ENCODE measurements around the gene PRKCB. TPM values are rescaled to one million over a fixed set of nuclear protein-coding genes. Genes with fewer than 3 reads are reported as not detected.
A peak's percentile ranks its signal among the peaks of the same experiment; 100 is the strongest.

The PRKCB gene
- total RNA-seq, 2 experiments from 2014 or later = 77.8 to 81.0 TPM

DNA sequence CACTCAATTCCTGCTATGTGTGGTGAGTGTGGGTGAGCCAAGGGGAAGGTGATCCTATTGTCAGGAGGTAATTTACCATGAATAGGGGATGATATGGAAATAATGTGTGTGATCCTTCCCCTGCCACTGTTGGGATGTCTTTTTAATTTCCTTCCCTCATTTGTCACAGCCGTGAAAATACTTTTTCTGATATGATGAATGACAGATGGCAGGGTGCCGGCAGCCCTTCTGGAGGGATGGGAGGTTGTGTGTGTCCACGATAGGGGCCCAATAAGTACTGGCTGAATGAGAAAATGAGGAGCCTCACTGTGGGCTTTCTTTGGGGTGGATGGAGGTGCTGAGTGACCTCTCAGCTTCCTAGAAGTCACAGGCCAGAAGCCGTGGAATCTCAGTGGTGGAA, 109.5 kb downstream of the PRKCB start:
- Mint-ChIP-seq H3K27ac (no peak overlapping the region), H3K9me3 (no peaks in the 10 kb centered on the region), H3K36me3 (ENCODE audit: low read depth) (peaks cover 12% of the 10 kb centered on the region), H3K4me3 (no peak overlapping the region), H3K27me3 (no peaks in the 10 kb centered on the region), H3K4me1 (peaks cover 35% of the 10 kb centered on the region)
- ChIA-PET POLR2A (no interaction called here), CTCF (interaction anchor here (1.4 to 1.5 kb wide), 2 partner anchors 22 to 42 kb away, joined by 3 read pairs; no protein-coding TSS in a partner anchor)
- no peak for DNase-seq

DNA sequence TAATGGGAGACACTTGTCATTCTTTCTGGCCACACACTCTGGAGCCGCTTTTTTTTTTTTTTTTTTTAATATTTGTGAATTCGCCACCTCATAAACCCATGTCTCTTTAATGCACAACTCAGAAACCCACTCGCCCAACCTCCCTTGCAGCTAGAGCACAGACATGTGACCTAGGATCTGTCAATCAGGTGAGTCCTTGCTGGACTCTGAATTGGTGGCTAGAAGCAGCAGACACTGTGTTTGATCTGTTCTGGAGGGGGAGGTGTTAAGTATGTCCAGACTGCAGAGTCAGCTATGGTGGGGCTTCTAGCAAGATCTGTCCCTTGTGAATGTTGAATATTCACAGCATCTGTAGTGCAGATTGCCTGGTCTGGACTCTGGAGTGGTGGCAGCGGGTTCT, 112.1 kb downstream of the PRKCB start:
- Mint-ChIP-seq H3K4me1 (peaks cover 61% of the 10 kb centered on the region), H3K4me3 (no peak overlapping the region), H3K27ac (peak overlapping the region; percentile 61), H3K9me3 (no peaks in the 10 kb centered on the region), H3K36me3 (ENCODE audit: low read depth) (peaks cover 19% of the 10 kb centered on the region), H3K27me3 (no peaks in the 10 kb centered on the region)
- POLR2A ChIA-PET = no interaction called here
- no peak for DNase-seq
- CTCF ChIA-PET = interaction anchor here (0.5 to 1.1 kb wide), 2 partner anchors 81 to 565 kb away, joined by 3 to 4 read pairs; no protein-coding TSS in a partner anchor

DNA sequence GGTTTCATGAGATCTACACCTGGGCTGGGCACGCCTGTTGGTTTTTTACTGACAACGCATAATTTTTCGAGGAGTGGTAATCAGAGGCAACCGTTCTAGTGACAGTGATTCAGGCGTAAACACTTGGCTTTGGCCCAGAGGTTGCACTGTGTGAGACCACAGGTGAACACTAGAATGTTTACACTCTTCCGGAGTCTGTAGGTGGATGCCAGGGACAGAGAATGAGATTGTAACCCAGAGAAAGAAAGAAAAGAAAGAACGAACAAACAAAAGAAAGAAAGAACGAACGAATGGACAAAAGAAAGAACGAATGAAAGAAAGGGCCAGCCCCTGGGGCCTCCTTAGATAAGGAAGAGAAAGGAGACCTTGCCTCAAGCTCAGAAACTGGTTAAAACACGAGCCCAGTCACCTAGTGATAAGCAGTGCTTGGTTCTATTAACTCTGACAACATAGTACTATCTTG, 113.2 kb downstream of the PRKCB start:
- peak; percentile 52 for DNase-seq
- Mint-ChIP-seq H3K4me1 (peaks cover 69% of the 10 kb centered on the region), H3K27me3 (no peaks in the 10 kb centered on the region), H3K9me3 (no peaks in the 10 kb centered on the region), H3K27ac (peak overlapping the region; percentile 90), H3K4me3 (peak overlapping the region; percentile 23), H3K36me3 (ENCODE audit: low read depth) (peaks cover 23% of the 10 kb centered on the region)
- ChIA-PET POLR2A (no interaction called here), CTCF (interaction anchor here (1.1 kb wide), 1 partner anchor 564 kb away, joined by 3 read pairs; no protein-coding TSS in a partner anchor)

DNA sequence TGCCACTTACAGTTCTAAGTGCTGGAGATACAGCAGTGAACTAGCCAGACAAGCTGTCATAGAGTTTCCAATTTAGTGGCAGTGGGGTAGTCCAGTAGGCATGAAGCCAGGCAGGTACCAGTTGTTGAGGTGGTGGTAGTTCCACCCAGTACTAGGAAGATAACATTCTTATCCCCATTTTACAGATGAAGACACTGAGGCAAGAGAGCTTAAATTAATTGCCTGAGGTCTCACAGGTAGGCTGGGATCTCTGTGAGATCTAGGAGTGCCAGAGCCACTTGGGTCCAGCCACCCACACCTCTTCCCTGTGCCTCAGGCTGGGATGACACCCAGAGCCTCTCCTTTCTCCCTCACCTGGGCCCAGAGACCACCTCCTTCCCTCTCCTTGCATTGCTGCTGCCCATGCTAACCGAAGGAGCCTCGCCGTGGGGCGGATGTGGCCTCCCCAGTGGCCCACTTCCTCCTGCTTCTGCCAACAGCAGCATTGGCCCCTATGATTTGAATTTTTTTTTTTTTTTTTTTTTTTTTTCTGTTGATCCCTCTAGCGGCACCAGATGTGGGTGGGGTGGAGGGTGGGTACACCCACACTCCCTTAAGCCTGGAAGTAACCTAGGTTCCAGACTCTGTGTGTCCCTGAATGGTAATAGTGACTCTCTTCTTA, 114.0 kb downstream of the PRKCB start:
- Mint-ChIP-seq H3K9me3 (no peaks in the 10 kb centered on the region), H3K4me3 (peak overlapping the region; percentile 42), H3K27me3 (no peaks in the 10 kb centered on the region), H3K27ac (peak overlapping the region; percentile 90), H3K36me3 (ENCODE audit: low read depth) (peaks cover 21% of the 10 kb centered on the region), H3K4me1 (peaks cover 69% of the 10 kb centered on the region)
- ChIA-PET CTCF (no interaction called here), POLR2A (no interaction called here)
- peak; percentile 80 for DNase-seq

DNA sequence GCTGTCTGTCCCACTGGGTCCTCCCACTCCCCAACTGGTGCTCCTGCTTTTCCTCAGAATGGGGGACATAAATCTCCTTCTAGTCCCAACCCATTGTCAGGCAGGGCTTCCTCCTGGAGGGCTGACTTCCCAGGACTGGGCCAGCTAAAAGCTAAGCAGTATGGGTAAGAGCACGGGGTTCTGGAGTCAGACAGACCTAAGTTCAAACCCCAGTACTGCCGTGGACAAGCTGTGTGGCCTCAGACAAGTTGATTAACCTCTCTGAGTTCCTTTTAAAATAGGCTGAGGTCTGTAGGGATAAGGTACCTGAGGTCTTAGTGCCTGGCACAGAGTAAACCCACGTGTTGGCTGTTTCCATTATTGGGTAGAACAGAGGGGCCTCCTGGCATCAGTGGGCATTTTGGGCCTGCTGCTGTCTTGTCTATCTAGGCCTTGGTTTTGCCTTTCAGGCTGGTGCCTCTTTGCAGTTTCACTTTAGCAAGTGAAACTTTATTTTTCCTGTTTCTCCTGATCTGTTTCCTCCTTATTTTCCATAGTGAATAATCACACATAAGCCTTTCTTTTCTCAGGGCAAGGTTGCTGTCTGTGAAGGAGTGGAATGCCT, 114.6 kb downstream of the PRKCB start:
- Mint-ChIP-seq H3K36me3 (ENCODE audit: low read depth) (peaks cover 16% of the 10 kb centered on the region), H3K4me1 (peaks cover 69% of the 10 kb centered on the region)

DNA sequence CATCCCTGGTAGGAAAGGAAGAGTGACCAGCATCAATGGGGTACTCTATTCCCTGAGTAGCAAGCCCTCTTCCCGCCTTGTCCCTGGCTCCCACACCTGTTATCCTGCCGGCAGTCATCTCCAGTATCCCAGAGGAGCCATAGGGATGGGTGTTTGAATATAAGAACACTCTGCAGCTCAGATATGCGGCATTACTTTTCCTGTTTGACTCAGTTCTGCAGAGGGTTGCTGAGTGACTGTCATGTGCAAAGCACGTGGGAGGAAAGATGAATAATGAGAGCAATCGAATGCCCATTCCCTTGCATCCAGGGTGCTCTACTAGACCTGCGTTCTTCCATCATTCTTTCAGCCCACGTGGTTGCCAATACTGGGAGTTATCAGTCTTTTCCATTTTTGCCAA, 115.1 kb downstream of the PRKCB start:
- peak overlapping the region; percentile 11 for H3K4me3 Mint-ChIP-seq
- no peak for DNase-seq
- H3K27me3 Mint-ChIP-seq = no peaks in the 10 kb centered on the region
- H3K36me3 Mint-ChIP-seq (ENCODE audit: low read depth) = peaks cover 16% of the 10 kb centered on the region
- ChIA-PET CTCF (interaction anchor here (0.7 kb wide), 1 partner anchor 398 kb away, joined by 3 read pairs; no protein-coding TSS in a partner anchor), POLR2A (no interaction called here)
- H3K4me1 Mint-ChIP-seq = peaks cover 72% of the 10 kb centered on the region
- H3K27ac Mint-ChIP-seq = peak overlapping the region; percentile 90
- no peaks in the 10 kb centered on the region for H3K9me3 Mint-ChIP-seq

More for the DNA sequence above, 114.6 kb downstream of the PRKCB start:
- ChIA-PET POLR2A (no interaction called here), CTCF (interaction anchor here (0.7 kb wide), 1 partner anchor 397 kb away, joined by 3 read pairs; no protein-coding TSS in a partner anchor)
- Mint-ChIP-seq H3K9me3 (no peaks in the 10 kb centered on the region), H3K27ac (peak overlapping the region; percentile 90), H3K4me3 (peak overlapping the region; percentile 42), H3K27me3 (no peaks in the 10 kb centered on the region)
- peak; percentile 17 for DNase-seq

DNA sequence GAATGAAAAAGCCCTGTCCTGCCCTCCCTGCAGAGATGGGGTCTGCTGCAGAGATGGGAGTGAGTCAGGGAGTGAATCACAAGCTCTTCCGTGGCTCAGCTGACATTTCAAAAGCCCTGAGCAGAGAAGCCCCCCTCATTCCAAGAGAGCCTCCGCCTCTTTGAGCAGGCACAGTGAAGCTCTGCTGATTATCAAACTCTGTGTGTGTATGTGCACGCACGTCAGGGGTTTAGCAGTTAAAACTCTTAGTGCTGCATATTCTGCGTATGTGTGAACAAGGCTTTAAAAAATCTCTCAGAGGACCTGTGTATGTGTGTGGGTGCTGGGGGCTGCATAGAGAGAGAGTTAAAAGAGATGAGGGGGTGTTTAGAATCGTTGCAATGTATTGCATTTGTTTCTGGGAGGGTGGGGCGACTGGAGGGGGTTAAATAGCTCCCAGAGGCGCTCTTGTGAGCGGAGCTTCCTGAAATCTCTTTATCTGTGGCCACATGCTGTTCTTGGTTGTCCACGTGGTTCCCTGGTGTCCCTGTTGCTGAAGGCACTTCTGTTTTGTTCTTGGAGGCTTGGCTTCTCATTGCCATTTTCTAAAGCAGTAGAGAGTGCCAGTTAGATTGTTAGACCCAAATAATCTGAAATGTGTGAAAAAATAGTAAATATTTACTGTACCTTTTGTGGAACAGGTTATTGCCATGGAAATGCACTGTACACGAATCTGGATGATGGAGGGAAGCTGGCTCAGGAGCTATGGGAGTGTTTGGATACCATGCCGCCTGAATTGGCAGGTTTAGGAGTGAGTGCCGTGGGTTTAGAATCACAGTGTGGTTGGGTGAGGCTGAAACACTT, 116.6 kb downstream of the PRKCB start:
- Mint-ChIP-seq H3K4me3 (peak overlapping the region; percentile 7), H3K9me3 (no peaks in the 10 kb centered on the region)

DNA sequence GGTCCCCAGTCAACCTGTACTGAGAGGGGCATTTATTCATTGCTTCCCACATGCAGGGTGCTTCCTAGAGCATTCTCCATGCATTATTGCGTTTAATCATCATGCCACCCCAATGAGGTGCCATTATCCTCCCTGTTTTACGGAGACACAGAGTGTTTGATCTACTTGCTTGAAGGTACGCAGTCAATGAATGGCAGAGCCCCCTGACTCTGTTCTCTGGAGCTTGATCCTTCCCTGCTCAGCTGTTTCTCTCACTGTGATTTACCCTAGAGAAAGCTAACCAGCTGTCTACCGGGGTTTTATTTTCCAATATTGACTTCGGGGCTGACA, 117.2 kb downstream of the PRKCB start:
- H3K27ac Mint-ChIP-seq = no peak overlapping the region
- POLR2A ChIA-PET = no interaction called here
- peaks cover 71% of the 10 kb centered on the region for H3K4me1 Mint-ChIP-seq
- no peak overlapping the region for H3K4me3 Mint-ChIP-seq
- CTCF ChIA-PET = no interaction called here
- H3K36me3 Mint-ChIP-seq (ENCODE audit: low read depth) = peaks cover 11% of the 10 kb centered on the region
- H3K9me3 Mint-ChIP-seq = no peaks in the 10 kb centered on the region
- DNase-seq = no peak
- no peaks in the 10 kb centered on the region for H3K27me3 Mint-ChIP-seq

More for the DNA sequence above, 116.6 kb downstream of the PRKCB start:
- Mint-ChIP-seq H3K4me1 (peaks cover 72% of the 10 kb centered on the region), H3K27me3 (no peaks in the 10 kb centered on the region), H3K27ac (peak overlapping the region; percentile 62), H3K36me3 (ENCODE audit: low read depth) (peaks cover 12% of the 10 kb centered on the region)
- POLR2A ChIA-PET = no interaction called here
- DNase-seq = no peak
- CTCF ChIA-PET = no interaction called here

DNA sequence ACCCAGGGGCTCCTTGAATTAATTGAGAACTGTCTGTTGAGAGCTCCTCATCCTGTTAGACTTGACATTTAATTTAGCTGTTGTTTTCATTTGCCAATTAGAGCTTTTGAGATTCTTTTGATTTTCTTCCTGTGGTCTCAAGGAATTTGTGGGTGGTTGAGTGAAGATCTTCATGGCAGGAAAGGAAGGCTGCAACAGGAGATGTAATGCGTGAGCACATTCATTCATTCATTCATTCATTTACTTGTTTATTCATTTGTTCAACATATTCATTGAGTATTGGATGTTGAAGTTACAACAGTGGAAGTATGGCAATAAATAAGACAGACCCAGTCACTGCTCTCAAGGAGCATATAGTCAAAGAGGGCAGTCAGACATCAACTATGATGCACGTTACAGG, 117.7 kb downstream of the PRKCB start:
- ChIA-PET POLR2A (interaction anchor here (0.5 kb wide), 1 partner anchor 311 kb away, joined by 4 read pairs; no protein-coding TSS in a partner anchor), CTCF (interaction anchor here (0.6 to 0.9 kb wide), 2 partner anchors 98 to 147 kb away, joined by 3 read pairs; no protein-coding TSS in a partner anchor)
- no peaks in the 10 kb centered on the region for H3K9me3 Mint-ChIP-seq
- no peak overlapping the region for H3K4me3 Mint-ChIP-seq
- no peak for DNase-seq
- H3K4me1 Mint-ChIP-seq = peaks cover 67% of the 10 kb centered on the region
- peaks cover 11% of the 10 kb centered on the region for H3K36me3 Mint-ChIP-seq (ENCODE audit: low read depth)
- H3K27me3 Mint-ChIP-seq = no peaks in the 10 kb centered on the region
- H3K27ac Mint-ChIP-seq = no peak overlapping the region

DNA sequence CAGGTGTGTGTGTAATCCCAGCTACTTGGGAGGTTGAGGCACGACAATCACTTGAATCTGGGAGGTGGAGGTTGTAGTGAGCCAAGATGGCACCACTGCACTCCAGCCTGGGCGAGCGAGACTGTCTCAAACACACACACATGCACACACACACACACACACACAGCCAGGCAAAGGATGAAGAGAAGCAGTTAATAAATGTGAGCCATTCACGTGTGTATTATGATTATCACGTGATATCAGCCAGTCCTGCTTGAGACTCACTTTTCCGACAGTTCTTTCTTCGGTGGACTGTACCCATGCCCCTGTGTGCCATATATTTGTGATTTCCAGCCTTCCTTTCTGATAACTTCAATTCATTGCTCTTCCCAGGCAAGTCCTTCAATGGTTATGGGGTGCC, 119.3 kb downstream of the PRKCB start:
- ChIA-PET CTCF (interaction anchor here (1.3 kb wide), 1 partner anchor 130 kb away, joined by 3 read pairs; no protein-coding TSS in a partner anchor), POLR2A (no interaction called here)
- H3K27ac Mint-ChIP-seq = no peak overlapping the region
- H3K36me3 Mint-ChIP-seq (ENCODE audit: low read depth) = peaks cover 11% of the 10 kb centered on the region
- no peak overlapping the region for H3K4me3 Mint-ChIP-seq
- no peaks in the 10 kb centered on the region for H3K9me3 Mint-ChIP-seq
- peaks cover 68% of the 10 kb centered on the region for H3K4me1 Mint-ChIP-seq
- DNase-seq = no peak
- H3K27me3 Mint-ChIP-seq = no peaks in the 10 kb centered on the region

DNA sequence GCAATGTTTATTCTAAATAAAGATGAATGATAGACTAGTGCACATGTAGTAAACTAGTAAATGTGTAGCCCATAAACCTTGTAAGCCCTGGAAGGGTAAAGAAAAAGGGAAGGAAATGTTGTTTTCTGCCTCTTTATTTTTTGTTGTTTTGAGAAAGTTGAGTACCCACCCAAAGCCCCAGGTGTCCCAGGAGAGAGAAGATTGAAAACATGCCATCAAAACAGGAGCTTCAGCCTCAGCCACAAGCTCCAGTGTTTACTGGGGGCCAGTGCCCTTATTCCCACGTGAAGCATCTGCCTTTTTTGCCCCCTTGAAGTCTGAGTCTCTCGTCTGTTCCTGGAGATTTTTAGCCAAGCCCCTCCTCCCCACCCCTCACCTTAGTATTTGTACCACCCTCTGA, 121.5 kb downstream of the PRKCB start:
- Mint-ChIP-seq H3K4me3 (no peak overlapping the region), H3K9me3 (no peaks in the 10 kb centered on the region), H3K36me3 (ENCODE audit: low read depth) (peaks cover 11% of the 10 kb centered on the region), H3K4me1 (peaks cover 62% of the 10 kb centered on the region), H3K27ac (no peak overlapping the region), H3K27me3 (no peaks in the 10 kb centered on the region)
- ChIA-PET POLR2A (no interaction called here), CTCF (interaction anchor here (0.6 kb wide), 1 partner anchor 53 kb away, joined by 3 read pairs; no protein-coding TSS in a partner anchor)
- DNase-seq = no peak

DNA sequence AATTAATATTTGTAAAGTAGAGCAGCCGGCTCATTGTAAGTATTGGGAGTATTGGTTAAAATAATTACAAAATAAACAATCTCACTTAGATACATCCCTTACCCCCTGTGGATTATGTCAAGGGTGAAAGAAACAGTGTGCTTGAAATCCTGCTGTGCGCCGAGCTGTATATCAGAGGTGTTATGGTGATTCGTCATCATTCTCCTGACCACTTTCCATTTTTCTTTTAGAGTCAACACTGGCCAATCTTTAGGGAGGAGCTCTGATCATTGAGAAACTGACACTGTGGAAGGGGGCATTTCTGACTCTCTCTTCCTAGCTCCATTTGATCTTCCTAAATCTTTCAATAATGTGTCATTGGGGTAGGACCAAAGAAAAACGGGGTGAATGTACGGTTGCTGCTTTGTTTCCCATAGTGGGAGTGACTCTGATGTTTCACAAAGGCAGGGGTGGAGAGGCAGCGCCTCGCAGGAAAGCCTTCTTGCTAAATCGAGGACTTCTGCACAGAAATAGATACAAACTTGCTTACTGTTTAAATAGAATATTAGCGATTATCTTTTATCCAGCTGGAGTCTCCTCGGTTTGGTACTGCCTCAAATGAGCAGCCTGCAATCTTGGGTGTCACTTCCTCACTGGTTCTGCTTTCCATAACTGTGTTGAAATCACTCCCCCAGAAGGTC, 123.4 kb downstream of the PRKCB start:
- Mint-ChIP-seq H3K27ac (peak overlapping the region; percentile 6), H3K4me3 (no peak overlapping the region), H3K36me3 (ENCODE audit: low read depth) (peaks cover 21% of the 10 kb centered on the region), H3K27me3 (no peaks in the 10 kb centered on the region), H3K4me1 (peaks cover 50% of the 10 kb centered on the region), H3K9me3 (no peaks in the 10 kb centered on the region)
- POLR2A ChIA-PET = no interaction called here
- CTCF ChIA-PET = interaction anchor here (1.0 kb wide), 1 partner anchor 15 kb away, joined by 5 read pairs; no protein-coding TSS in a partner anchor
- no peak for DNase-seq

Measured in activated CD4-positive, alpha-beta T cell treated with anti-CD3 and anti-CD28 coated beads, Interleukin-2, amount 10 ng/mL, durations not matched to agents 7 days and 5 days (primary cell).